Smooth muscle cell (in vitro differentiated cells): Measurements from ENCODE around the gene MYCN. TPM values are rescaled to one million over a fixed set of nuclear protein-coding genes. Genes with fewer than 3 reads are reported as not detected.
A peak's percentile ranks its signal among the peaks of the same experiment; 100 is the strongest.

Experiments
- DNase-seq: peaks from one replicate; lab custom pipeline; 2025; ENCODE audit not compliant: unreplicated experiment; lab: John Stamatoyannopoulos, UW
- H2AFZ ChIP-seq: fragments of 200-600 bp; sonication (generic); 2 replicates; pipeline ENCODE4 v1.6.0; 2016; ENCODE audit warnings: antibody characterized with exemption, low read depth, mild to moderate bottlenecking
- H3F3A ChIP-seq: fragments of 200-600 bp; sonication (generic); 2 replicates; pipeline ENCODE4 v1.6.0; 2017; ENCODE audit warnings: antibody characterized with exemption, low read depth
- H3K27ac ChIP-seq: fragments of 200-600 bp; sonication (generic); 2 replicates; pipeline ENCODE4 v1.5.1; 2016; ENCODE audit warnings: low read depth, mild to moderate bottlenecking
- H3K27me3 ChIP-seq: fragments of 200-600 bp; sonication (generic); 2 replicates; pipeline ENCODE4 v1.6.1; 2016; ENCODE audit warnings: low read depth, mild to moderate bottlenecking
- H3K36me3 ChIP-seq: fragments of 200-600 bp; sonication (generic); 2 replicates; pipeline ENCODE4 v1.5.1; 2016; ENCODE audit warnings: low read depth
- H3K4me1 ChIP-seq: fragments of 200-600 bp; sonication (generic); 2 replicates; pipeline ENCODE4 v1.5.1; 2016; ENCODE audit warnings: low read depth
- H3K4me2 ChIP-seq: fragments of 200-600 bp; sonication (generic); 2 replicates; pipeline ENCODE4 v1.6.0; 2016; ENCODE audit warnings: mild to moderate bottlenecking
- H3K4me3 ChIP-seq: fragments of 200-600 bp; sonication (generic); 2 replicates; pipeline ENCODE4 v1.5.1; 2016; ENCODE audit warnings: mild to moderate bottlenecking
- H3K79me2 ChIP-seq: fragments of 200-600 bp; sonication (generic); 2 replicates; pipeline ENCODE4 v1.6.0; 2016; ENCODE audit warnings: low read depth, mild to moderate bottlenecking
- H3K9ac ChIP-seq: fragments of 200-600 bp; sonication (generic); 2 replicates; pipeline ENCODE4 v1.6.0; 2016; ENCODE audit warnings: low read depth
- H3K9me3 ChIP-seq: fragments of 200-600 bp; sonication (generic); replicated peaks from 2 replicates; pipeline ENCODE4 v1.5.1; 2016; ENCODE audit warnings: low read depth
- H4K20me1 ChIP-seq: fragments of 200-600 bp; sonication (generic); 2 replicates; pipeline ENCODE4 v1.6.0; 2016; ENCODE audit warnings: low read depth
- WGBS: methylation state at CpG from one replicate; pipeline ENCODE4 v1.1.7; 2016; ENCODE audit warnings: low lambda C conversion rate; 5-methylcytosine and 5-hydroxymethylcytosine counted together
- polyA plus RNA-seq: library from polyadenylated mRNA; unstranded; fragments of >200 nt; fragmentation: Nextera tagmentation; extraction: Ambion mirVana; gene quantifications from 2 replicates; pipeline ENCODE4 v1.2.1, GENCODE V29; 2016
- total RNA-seq: library from RNA; depleted of rRNA; stranded (reverse); fragments of >200 nt; gene quantifications from 2 replicates; pipeline ENCODE4 v1.2.3, GENCODE V29; 2014
- TF ChIP-seq, protein P1 (sequence below): fragments of 200-600 bp; sonication (generic); IDR thresholded peaks from 2 replicates; pipeline ENCODE4 v1.5.1; 2017; ENCODE audit warnings: borderline replicate concordance, mild to moderate bottlenecking, antibody characterized with exemption; ENCODE audit not compliant: insufficient read depth, poor library complexity, severe bottlenecking

MYCN gene
- total and polyA plus RNA-seq, 2 experiments from 2014 or later: 6.9 to 18.3 TPM

DNA sequence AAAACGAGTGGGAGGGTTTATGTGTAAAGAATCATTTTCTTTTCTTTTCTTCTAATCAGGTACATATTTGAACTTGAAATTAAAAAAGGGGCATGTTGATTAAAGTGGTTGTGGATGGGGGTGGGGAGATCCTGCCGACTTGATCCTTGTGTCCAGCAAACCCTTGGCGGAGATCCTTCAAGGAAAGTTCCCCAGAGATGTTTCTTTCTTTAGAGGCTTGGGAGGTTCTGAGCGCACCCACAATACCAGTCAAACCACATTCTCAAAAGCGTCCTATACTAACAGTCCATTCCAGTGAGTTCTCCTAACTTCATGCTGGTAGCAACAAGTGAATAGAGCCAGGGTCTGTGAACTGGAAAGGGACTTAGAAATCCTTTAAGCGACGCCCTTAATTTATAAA, 49.2 kb downstream of the MYCN start:
- peak overlapping the region; percentile 11 for H3K27ac ChIP-seq
- 57% methylated on average over 7 of the region's 7 CpGs for WGBS
- H3K27me3 ChIP-seq: no peaks in the 10 kb centered on the region
- H4K20me1 ChIP-seq: no peaks in the 10 kb centered on the region
- H3K4me3 ChIP-seq: no peak overlapping the region
- no peaks in the 10 kb centered on the region for H3K4me1 ChIP-seq
- H3K79me2 ChIP-seq: no peaks in the 10 kb centered on the region
- no peaks in the 10 kb centered on the region for H3K9me3 ChIP-seq
- no peak overlapping the region for H3K9ac ChIP-seq
- H3F3A ChIP-seq: no peaks in the 10 kb centered on the region
- no peaks in the 10 kb centered on the region for H3K36me3 ChIP-seq
- H2AFZ ChIP-seq: no peak overlapping the region
- no peak for DNase-seq
- TF ChIP-seq, protein P1, sequence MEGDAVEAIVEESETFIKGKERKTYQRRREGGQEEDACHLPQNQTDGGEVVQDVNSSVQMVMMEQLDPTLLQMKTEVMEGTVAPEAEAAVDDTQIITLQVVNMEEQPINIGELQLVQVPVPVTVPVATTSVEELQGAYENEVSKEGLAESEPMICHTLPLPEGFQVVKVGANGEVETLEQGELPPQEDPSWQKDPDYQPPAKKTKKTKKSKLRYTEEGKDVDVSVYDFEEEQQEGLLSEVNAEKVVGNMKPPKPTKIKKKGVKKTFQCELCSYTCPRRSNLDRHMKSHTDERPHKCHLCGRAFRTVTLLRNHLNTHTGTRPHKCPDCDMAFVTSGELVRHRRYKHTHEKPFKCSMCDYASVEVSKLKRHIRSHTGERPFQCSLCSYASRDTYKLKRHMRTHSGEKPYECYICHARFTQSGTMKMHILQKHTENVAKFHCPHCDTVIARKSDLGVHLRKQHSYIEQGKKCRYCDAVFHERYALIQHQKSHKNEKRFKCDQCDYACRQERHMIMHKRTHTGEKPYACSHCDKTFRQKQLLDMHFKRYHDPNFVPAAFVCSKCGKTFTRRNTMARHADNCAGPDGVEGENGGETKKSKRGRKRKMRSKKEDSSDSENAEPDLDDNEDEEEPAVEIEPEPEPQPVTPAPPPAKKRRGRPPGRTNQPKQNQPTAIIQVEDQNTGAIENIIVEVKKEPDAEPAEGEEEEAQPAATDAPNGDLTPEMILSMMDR: no peak
- H3K4me2 ChIP-seq: no peak overlapping the region

DNA sequence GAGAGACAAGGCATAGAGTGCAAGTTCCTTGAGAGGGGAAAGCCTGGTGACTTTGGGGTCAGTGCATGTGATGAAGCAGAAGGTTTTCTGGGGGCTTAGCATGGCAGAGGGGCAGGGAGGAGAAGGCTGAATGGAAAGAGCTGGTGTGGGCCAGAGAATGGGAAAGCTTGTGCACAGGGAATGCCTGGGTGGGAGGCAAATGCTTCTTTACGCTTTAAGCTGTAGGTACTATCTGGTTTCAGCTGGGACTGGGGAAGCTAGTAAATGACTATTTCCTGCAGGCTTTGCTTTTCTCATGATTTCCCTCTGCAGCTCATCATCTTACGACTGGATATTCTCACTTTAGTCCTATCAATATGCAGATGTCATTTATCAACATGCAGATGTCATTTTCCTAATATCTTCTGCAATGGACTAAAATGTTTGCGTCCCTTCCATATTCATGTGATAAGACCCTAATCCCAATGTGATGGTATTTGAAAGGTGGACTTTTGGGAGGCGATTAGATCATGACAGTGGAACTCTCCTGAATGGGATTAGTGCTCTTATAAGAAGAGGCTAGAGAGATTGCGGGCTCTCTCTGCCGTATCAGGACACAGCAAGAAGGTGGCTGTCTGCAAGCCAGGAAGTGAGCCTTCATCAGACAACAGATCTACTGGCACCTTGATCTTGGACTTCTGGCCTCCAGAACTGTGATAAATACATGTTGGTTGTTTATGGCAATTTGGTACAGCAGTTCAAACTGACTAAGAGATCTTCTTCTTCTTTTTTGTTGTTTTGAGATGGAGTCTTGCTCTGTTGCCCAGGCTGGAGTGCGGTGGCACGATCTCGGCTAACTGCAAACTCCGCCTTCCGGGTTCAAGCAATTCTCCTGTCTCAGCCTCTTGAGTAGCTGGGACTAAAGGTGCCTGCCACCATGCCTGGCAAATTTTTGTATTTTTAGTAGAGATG, 50.1 kb downstream of the MYCN start:
- Histone ChIP-seq H3K27ac (no peak overlapping the region), H3K4me1 (no peaks in the 10 kb centered on the region), H3K9ac (no peak overlapping the region), H3K27me3 (no peaks in the 10 kb centered on the region), H2AFZ (no peak overlapping the region), H3K79me2 (no peaks in the 10 kb centered on the region), H3K4me3 (no peak overlapping the region), H3F3A (no peaks in the 10 kb centered on the region), H3K9me3 (no peaks in the 10 kb centered on the region), H4K20me1 (no peaks in the 10 kb centered on the region), H3K4me2 (no peak overlapping the region), H3K36me3 (no peaks in the 10 kb centered on the region)
- TF ChIP-seq, protein P1: no peak
- 84% methylated on average over 11 of the region's 11 CpGs for WGBS
- no peak for DNase-seq

DNA sequence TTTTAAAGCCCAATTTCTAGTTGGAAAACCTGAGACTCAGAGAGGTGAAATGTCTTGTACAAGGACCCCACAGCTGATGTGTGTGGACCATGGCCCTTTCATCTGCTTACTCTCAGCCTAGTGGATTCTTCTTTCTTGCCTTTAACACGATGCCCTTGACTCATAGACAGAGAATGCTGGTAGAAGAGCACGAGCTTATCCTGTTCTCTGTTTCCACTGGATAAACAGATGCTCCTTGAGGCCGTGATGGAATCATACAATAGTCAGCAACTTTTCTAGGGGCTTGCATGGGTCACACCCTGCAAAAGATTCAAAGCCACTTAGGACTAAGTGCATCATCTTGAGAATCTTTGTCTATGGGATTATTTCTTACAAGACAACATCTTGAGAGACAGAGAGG, 50.9 kb downstream of the MYCN start:
- no peak overlapping the region for H3K4me2 ChIP-seq
- WGBS: 9% methylated on average over 3 of the region's 3 CpGs
- no peaks in the 10 kb centered on the region for H4K20me1 ChIP-seq
- H3K79me2 ChIP-seq: no peaks in the 10 kb centered on the region
- H3K4me3 ChIP-seq: no peak overlapping the region
- no peak overlapping the region for H3K27ac ChIP-seq
- no peak overlapping the region for H3K9ac ChIP-seq
- no peaks in the 10 kb centered on the region for H3K9me3 ChIP-seq
- TF ChIP-seq, protein P1: no peak
- H3K27me3 ChIP-seq: no peaks in the 10 kb centered on the region
- no peaks in the 10 kb centered on the region for H3F3A ChIP-seq
- H3K4me1 ChIP-seq: no peaks in the 10 kb centered on the region
- DNase-seq: no peak
- no peaks in the 10 kb centered on the region for H3K36me3 ChIP-seq
- no peak overlapping the region for H2AFZ ChIP-seq
